Activated T-cell treated with anti-CD3 and anti-CD28 coated beads for 48 hours (primary cell): Measurements from ENCODE around the gene MTA3.

Experiments used
- DNase-seq: peaks from one replicate; pipeline ENCODE4 v3.0.0-alpha.2; 2020; ENCODE audit warnings: low read depth

MTA3 gene

DNA sequence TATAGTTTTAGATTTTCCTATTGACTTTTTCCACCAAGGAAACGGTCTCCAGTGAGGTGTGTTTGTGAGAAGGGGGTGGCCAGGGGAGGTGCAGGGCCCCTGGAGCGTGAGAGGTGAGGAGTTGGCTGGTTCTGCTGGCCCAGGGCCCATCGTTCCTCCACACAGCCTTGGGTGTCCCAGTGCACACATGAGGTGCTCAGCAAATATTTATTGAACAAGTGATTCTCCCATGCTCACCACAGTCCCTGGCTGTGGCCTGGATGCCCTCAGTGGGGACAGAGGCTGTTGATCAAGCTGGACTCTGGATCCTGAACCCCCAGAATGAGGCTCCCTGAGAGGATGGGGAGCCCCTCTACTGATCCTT, 219.0 kb downstream of the MTA3 start:
- no peak for DNase-seq

- DNase-seq = no peak
Measured at GRCh38 chr2:42787788-42788477, 219.5 kb downstream of the MTA3 start.

- DNase-seq = no peak
Measured at GRCh38 chr2:42788478-42788793, 220.0 kb downstream of the MTA3 start.

- DNase-seq = no peak
Measured at GRCh38 chr2:42788882-42789281, 220.4 kb downstream of the MTA3 start.

GRCh38 chr2:42789751-42790150, 221.3 kb downstream of the MTA3 start:
- DNase-seq = no peak

DNA sequence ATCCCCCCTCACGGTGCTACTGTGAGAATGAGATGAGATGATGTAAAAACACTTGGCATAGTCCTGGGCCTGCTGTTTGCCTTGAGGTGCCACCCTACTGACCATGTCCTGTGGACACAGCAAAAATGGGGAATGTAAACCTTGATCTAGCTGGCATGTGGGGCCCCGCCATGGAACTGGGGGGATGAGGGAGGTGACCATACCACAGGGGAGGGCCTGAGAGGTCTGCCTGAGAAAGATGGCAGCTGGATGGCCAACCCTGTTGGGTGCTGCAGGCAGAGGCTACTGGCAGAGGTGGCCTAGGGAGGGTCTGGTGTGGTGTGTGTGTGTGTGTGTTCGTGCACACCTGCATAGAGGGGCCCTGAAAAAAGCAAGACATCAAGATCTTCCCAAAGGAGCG, 223.2 kb downstream of the MTA3 start:
- no peak for DNase-seq

- DNase-seq = no peak
Measured at GRCh38 chr2:42792087-42792582, 223.7 kb downstream of the MTA3 start.

- DNase-seq = no peak
Measured at GRCh38 chr2:42792583-42793333, 224.3 kb downstream of the MTA3 start, which contains the start of gene HAAO. HAAO (minus strand) TSS chr2:42792583; CDS start chr2:42792536, 47 bp downstream.

DNA sequence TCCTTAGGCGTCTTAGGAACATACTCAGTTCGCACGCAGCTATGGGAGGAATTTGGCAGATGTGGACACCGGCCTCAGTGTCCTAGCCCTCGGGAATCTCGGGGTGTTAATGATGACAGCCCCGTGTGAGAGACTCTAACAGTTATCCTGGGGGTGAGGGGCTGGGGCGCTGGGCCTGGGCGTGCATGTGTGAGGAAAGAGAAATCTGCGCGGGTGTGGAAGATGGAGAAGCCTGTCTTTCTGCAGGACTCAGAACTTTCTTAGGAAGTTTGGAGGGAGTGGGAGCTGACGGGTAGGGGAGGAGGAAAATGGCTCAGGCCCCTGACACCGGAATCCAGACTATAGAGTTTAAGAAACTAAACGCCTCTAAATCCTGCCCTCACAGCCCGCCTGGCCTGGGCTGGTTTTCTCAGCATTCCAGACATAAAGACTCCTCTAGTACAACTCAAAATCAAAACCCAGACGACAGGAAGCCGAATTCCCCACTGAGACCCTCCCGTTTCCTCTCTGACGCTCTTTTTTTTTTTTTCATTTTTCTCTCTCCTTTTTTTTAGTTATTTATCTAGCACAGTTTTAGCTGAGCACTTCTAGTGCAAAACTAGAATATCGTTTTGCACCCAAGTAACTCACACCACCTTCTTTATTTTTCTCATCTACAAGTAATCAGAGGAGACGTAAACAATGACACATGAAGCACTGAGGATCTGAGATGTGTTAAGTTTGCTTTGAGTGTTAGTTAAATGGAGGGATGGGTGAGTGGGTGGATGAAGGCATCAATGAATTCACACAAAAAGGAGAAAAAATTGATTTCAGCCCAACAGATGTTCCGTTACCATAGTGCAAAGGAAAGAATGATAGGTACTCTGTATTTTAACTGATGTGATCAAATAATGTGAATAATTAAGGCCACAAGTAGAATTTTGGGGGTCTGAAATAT, 225.2 kb downstream of the MTA3 start:
- no peak for DNase-seq

DNA sequence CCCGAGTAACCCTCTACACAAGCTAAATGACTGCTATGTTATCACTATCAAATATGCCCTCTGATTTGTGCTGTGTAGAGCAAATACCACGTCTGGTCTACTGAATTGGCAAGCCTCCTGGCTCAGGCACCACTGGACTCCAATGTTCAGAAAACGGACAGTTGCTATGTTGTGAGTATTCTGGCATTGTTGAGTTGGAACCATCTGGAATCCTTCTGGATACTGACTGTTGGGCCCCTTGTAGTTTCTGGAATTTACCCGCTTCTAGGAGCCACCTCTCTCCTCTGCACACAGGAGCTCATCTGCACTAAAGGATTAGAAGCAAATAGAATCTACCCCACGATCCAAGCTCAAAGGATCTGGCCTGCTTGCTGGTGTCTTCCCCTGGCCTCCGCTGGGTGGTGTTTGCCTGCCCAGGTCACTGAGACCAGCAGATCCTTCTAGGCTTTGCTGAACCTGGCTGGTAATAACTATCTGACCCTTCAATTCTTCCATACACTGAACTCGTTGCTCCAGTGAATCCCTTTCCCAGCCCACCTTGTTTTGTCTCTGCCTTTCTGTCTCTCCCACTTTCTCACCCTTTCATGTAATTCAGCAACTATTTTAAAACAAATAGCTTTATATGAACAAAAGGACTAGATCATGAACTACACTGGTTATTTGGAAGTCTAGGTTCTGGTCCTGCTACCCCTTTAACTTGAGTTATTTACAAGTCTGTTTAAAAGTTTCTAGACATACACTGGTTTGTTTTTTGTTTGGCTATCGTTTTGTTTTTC, 226.0 kb downstream of the MTA3 start:
- DNase-seq = no peak

GRCh38 chr2:42795275-42795674, 226.8 kb downstream of the MTA3 start:
- no peak for DNase-seq

GRCh38 chr2:42795841-42796301, 227.4 kb downstream of the MTA3 start:
- DNase-seq = no peak

DNA sequence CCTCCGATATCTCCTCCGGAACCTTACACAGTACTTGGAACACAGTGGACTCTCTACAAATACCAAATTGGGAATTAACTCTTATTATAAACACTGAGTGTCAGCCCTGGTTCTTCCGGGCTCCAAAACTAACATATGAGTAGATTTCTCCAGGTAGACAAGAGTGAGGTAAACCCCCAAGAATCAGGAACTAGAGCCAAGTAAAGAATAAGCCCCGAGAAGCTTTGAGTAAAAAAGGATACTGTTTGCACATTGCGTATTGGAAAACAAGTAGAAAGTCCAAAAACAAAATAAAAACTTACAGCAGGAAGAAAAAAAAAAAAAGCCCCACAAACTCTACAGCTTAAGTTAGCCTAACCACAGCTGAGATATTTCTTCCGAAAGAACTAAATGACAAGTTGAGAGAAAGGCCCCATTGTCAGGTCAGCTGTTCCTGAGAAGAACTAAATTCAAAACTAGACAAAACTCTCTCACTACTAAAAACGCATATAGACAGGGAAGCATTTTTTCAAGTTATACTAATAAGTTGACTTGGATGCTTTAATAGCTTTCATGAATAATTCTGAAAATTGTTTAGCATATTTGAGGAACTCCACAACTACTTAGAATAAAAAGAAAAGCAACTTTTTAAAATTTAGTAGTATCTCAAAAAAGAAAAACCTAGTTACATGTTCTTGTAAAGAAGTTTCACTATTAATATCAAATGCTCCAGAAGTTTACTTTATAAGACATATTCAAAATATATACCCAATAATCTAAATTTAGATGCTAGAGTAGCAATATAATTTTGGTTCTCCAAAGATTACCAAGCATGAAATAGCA, 228.2 kb downstream of the MTA3 start:
- DNase-seq = no peak

- DNase-seq = no peak
Measured at GRCh38 chr2:42797281-42797680, 228.8 kb downstream of the MTA3 start.

- no peak for DNase-seq
Measured at GRCh38 chr2:42799881-42800280, 231.4 kb downstream of the MTA3 start.

GRCh38 chr2:42800461-42800962, 232.1 kb downstream of the MTA3 start:
- no peak for DNase-seq

- DNase-seq = no peak
Measured at GRCh38 chr2:42800981-42801380, 232.5 kb downstream of the MTA3 start.

GRCh38 chr2:42801381-42801780, 232.9 kb downstream of the MTA3 start:
- no peak for DNase-seq

- no peak for DNase-seq
Measured at GRCh38 chr2:42802150-42802549, 233.7 kb downstream of the MTA3 start.

- DNase-seq = no peak
Measured at GRCh38 chr2:42804338-42804737, 235.9 kb downstream of the MTA3 start.

GRCh38 chr2:42804891-42805290, 236.5 kb downstream of the MTA3 start:
- DNase-seq = no peak
